Colonic mucosa (tissue), 4 donors: ENCODE data around the gene NDUFS3. TPM values are rescaled to one million over a fixed set of nuclear protein-coding genes. Genes with fewer than 3 reads are reported as not detected.

Source experiments
- DNase-seq: peaks from one replicate; pipeline ENCODE4 v3.0.0-alpha.2; 2020
- H3K27ac ChIP-seq: fragments of 200-600 bp; one replicate; pipeline ENCODE4 v1.8.0; 2021
- H3K27me3 ChIP-seq: fragments of 200-600 bp; one replicate; pipeline ENCODE4 v1.8.0; 2021
- H3K36me3 ChIP-seq: fragments of 200-600 bp; one replicate; pipeline ENCODE4 v1.8.0; 2021
- H3K4me1 ChIP-seq: fragments of 200-600 bp; one replicate; pipeline ENCODE4 v1.8.0; 2021; ENCODE audit warnings: mild to moderate bottlenecking
- H3K4me3 ChIP-seq: fragments of 200-600 bp; one replicate; pipeline ENCODE4 v1.8.0; 2021
- H3K9ac ChIP-seq, 2 donors: one replicate each; pipeline ENCODE4 v1.7.0; 2013; ENCODE audit warnings: control low read depth in 2 of 2, low read depth in 2 of 2, low read length in 2 of 2
- H3K9me3 ChIP-seq: fragments of 200-600 bp; one replicate; pipeline ENCODE4 v1.8.0; 2021
- intact Hi-C: fragments of 100-400 bp; cut with DNase I; formaldehyde crosslinking; loops from one replicate; pipeline ENCODE4 v1.14.1; 2022
- total RNA-seq, 2 donors: library from RNA; stranded (reverse); fragmentation: NEBNext Ultra II Directional in 1 of 2; extraction: Animal tissue kit (Norgen Biotek cat#: 25700) in 1 of 2; gene quantifications; one replicate each; pipeline ENCODE4 v1.2.1, GENCODE V29; 2021
- TF ChIP-seq, protein P1 (sequence below): fragments of 200-600 bp; IDR thresholded peaks from one replicate; pipeline ENCODE4 v1.8.0; 2022; ENCODE audit warnings: antibody characterized with exemption, mild to moderate bottlenecking
- donor health status: healthy.
- donor health status: DM: no; HTN: no; CAD: no.
- donor health status: DM: no; HTN: no; CAD: no.

The NDUFS3 gene
- total RNA-seq, 2 donors from 2014 or later = 228 to 266 TPM

DNA sequence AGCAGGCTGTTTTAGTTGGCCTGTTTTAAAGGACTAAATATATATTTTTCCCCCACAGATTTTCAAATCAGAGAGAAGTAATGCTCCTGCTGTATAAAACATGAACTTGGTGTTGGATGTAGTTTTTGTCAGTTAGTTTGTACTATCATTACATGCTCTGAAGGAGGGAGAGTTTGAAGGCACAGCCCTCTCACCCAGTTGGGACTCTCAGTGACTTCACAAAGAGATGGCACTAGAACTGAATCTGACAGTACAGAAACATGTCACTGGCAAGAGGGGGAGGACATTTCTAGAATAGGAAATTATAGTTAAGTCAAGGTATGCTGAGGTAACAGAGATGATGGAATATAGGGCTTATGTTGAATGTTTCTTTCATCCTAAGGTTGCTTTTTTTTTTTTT is 36.4 kb downstream of the NDUFS3 start:
- Histone ChIP-seq H3K36me3 (no peaks in the 10 kb centered on the region), H3K4me1 (no peaks in the 10 kb centered on the region), H3K27me3 (no peaks in the 10 kb centered on the region), H3K27ac (no peak overlapping the region), H3K9me3 (no peaks in the 10 kb centered on the region), H3K9ac (no peak overlapping the region), H3K4me3 (no peak overlapping the region)
- no peak for DNase-seq
- TF ChIP-seq, protein P1, sequence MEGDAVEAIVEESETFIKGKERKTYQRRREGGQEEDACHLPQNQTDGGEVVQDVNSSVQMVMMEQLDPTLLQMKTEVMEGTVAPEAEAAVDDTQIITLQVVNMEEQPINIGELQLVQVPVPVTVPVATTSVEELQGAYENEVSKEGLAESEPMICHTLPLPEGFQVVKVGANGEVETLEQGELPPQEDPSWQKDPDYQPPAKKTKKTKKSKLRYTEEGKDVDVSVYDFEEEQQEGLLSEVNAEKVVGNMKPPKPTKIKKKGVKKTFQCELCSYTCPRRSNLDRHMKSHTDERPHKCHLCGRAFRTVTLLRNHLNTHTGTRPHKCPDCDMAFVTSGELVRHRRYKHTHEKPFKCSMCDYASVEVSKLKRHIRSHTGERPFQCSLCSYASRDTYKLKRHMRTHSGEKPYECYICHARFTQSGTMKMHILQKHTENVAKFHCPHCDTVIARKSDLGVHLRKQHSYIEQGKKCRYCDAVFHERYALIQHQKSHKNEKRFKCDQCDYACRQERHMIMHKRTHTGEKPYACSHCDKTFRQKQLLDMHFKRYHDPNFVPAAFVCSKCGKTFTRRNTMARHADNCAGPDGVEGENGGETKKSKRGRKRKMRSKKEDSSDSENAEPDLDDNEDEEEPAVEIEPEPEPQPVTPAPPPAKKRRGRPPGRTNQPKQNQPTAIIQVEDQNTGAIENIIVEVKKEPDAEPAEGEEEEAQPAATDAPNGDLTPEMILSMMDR = no peak
- intact Hi-C loops = no loop called here

DNA sequence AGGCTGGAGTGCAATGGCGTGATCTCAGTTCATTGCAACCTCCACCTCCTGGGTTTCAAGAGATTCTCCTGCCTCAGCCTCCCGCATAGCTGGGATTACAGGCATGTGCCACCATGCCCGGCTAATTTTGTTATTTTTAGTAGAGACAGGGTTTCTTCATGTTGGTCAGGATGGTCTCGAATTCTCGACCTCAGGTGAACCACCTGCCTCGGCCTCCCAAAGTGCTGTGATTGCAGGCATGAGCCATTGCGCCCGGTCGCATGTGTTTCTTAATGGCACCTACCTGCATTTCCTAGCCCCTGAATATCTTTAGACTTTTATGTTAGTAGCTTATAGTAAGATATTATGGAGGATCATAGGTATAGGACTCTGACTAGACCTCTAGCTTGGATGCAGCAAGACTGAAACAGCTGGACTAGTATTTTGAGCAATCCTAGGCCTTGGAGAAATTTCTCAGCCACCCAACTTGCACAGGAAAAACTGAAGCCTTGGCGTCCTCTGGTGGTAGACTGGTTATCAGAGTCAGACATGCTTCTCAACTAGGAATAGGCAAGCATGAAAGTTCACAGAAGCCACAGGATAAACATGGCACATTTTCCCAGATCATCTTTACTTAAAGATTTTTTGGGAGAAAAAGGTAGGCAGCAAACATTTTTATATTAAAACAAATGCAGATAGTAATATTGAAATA is 38.0 kb downstream of the NDUFS3 start:
- H3K4me1 ChIP-seq = no peaks in the 10 kb centered on the region
- no peaks in the 10 kb centered on the region for H3K9me3 ChIP-seq
- intact Hi-C loops = no loop called here
- no peaks in the 10 kb centered on the region for H3K27me3 ChIP-seq
- peak; percentile 38 for DNase-seq
- no peak overlapping the region for H3K4me3 ChIP-seq
- no peak overlapping the region for H3K9ac ChIP-seq
- TF ChIP-seq, protein P1 = peak; percentile 32
- H3K36me3 ChIP-seq = no peaks in the 10 kb centered on the region
- no peak overlapping the region for H3K27ac ChIP-seq

DNA sequence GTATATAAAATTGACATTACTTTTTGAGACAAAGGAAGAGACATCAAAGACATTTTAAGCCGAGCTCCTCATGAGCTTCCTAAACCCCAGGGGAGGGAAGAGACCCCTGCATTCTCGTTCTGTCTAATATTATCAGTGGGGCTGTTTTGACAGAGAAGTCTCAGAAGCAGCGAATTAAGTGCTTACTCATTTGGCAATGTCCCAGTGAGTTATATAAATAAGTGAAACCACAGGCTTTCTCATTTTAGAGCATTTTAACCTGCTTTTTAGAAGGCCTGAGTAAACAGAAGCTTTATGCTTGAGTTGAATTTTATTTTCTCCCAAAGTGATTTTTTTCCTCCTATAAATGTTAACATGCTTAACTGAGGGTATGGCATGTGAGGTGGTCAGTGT is 38.5 kb downstream of the NDUFS3 start:
- H3K27me3 ChIP-seq = no peaks in the 10 kb centered on the region
- no peaks in the 10 kb centered on the region for H3K36me3 ChIP-seq
- no peaks in the 10 kb centered on the region for H3K9me3 ChIP-seq
- no peaks in the 10 kb centered on the region for H3K4me1 ChIP-seq
- no peak overlapping the region for H3K9ac ChIP-seq
- TF ChIP-seq, protein P1 = no peak
- intact Hi-C loops = no loop called here
- no peak overlapping the region for H3K4me3 ChIP-seq
- no peak for DNase-seq
- no peak overlapping the region for H3K27ac ChIP-seq

DNA sequence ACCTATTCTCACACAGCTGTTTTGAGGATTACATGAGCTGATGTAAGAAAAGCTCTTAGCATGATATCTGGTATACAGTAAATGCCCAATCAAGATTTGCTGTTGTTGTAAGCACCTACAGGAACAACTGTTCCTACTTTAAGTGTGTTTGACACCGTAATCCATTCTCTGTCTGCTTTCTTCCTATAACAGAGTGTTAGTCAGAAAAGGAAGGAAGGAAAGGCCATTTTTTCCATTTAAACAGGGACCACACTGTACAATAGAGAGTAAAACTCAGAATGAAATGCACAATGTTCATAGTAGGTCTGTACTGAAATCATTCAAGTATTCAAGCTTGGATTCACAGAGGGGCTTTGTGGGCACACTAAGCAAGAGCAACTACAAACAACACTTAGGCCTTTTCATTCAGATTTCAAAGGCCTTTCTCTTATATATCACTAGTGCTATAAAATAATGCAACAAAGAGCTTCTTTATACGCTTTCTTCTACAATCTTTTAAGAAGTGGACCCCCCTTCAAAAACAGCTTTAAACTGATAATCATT is 42.0 kb downstream of the NDUFS3 start:
- TF ChIP-seq, protein P1 = no peak
- Histone ChIP-seq H3K9ac (no peak overlapping the region), H3K4me1 (no peaks in the 10 kb centered on the region), H3K9me3 (no peaks in the 10 kb centered on the region), H3K27ac (no peak overlapping the region), H3K36me3 (peaks cover 8% of the 10 kb centered on the region), H3K27me3 (no peaks in the 10 kb centered on the region), H3K4me3 (no peak overlapping the region)
- intact Hi-C loops = no loop called here
- DNase-seq = no peak

DNA sequence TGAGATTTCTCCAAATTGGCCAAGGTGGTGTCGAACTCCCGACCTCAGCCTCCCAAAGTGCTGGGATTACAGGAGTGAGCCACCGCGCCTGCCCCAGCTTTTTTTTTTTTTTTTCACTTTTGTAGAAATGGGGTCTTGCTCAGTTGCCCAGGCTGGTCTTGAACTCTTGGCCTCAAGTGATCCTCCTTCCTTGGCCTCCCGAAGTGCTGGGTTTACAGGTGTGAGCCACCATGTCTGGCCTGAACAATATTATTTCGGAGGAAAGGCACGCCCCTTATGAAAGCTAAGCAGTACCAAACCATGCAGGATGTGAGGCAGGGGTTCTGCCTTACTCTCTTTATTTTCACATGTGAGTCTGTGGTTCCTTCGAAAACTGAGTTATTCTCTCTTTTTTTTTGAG is 47.4 kb downstream of the NDUFS3 start:
- no peaks in the 10 kb centered on the region for H3K27me3 ChIP-seq
- intact Hi-C loops = no loop called here
- TF ChIP-seq, protein P1 = no peak
- no peaks in the 10 kb centered on the region for H3K4me1 ChIP-seq
- H3K9ac ChIP-seq = no peak overlapping the region
- H3K9me3 ChIP-seq = no peaks in the 10 kb centered on the region
- peaks cover 24% of the 10 kb centered on the region for H3K36me3 ChIP-seq
- no peak overlapping the region for H3K4me3 ChIP-seq
- H3K27ac ChIP-seq = no peak overlapping the region
- DNase-seq = no peak
